Calu3 (cell line): ENCODE measurements around the gene PTPRC. TPM values are rescaled to one million over a fixed set of nuclear protein-coding genes. Genes with fewer than 3 reads are reported as not detected.

Experiments used
- BruUV-seq: library from RNA; stranded (reverse); fragments of 400-500 nt; replicated peaks from 2 replicates; lab custom pipeline; 2021; lab: Mats Ljungman, UMichigan
- CTCF ChIA-PET: fragments of 300-600 bp; sonication (Branson Sonifier 250); formaldehyde crosslinking; loops from one replicate; lab custom pipeline; 2022; ENCODE audit warnings: antibody characterized with exemption; lab: Charles Lee
- DNase-seq: peaks from one replicate; pipeline ENCODE4 v3.0.0; 2022
- H3K27ac Mint-ChIP-seq: one replicate; pipeline ENCODE4 v1.8.0; 2022; ENCODE audit warnings: mixed read lengths; ENCODE audit not compliant: unreplicated experiment
- H3K27me3 Mint-ChIP-seq: one replicate; pipeline ENCODE4 v1.8.0; 2022; ENCODE audit warnings: mixed read lengths; ENCODE audit not compliant: unreplicated experiment
- H3K36me3 Mint-ChIP-seq: one replicate; pipeline ENCODE4 v1.8.0; 2022; ENCODE audit warnings: mild to moderate bottlenecking, moderate library complexity, mixed read lengths; ENCODE audit not compliant: insufficient read depth, unreplicated experiment
- H3K4me1 Mint-ChIP-seq: one replicate; pipeline ENCODE4 v1.8.0; 2022; ENCODE audit warnings: mild to moderate bottlenecking, low read depth, mixed read lengths; ENCODE audit not compliant: unreplicated experiment
- H3K4me3 Mint-ChIP-seq: one replicate; pipeline ENCODE4 v1.8.0; 2022; ENCODE audit warnings: mild to moderate bottlenecking, low read depth, moderate library complexity, mixed read lengths; ENCODE audit not compliant: unreplicated experiment
- H3K9me3 Mint-ChIP-seq: one replicate; pipeline ENCODE4 v1.8.0; 2022; ENCODE audit warnings: low read depth, mixed read lengths; ENCODE audit not compliant: unreplicated experiment
- CTCF ChIP-seq: fragments of 200-600 bp; IDR thresholded peaks from one replicate; pipeline ENCODE4 v1.8.0; 2022; ENCODE audit warnings: antibody characterized with exemption; ENCODE audit not compliant: unreplicated experiment
- intact Hi-C: fragments of 100-400 bp; cut with micrococcal nuclease; formaldehyde crosslinking; loops from one replicate; pipeline ENCODE4 v1.10.0; 2022; ENCODE audit not compliant: unreplicated experiment
- total RNA-seq: library from RNA; stranded (reverse); gene quantifications from 2 replicates; pipeline ENCODE4 v1.2.3, GENCODE V29; 2022

PTPRC gene
- total RNA-seq, 1 experiment from 2014 or later = not detected

GRCh38 chr1:198761859-198762616 is 123.2 kb downstream of the PTPRC start:
- no TSS peak for BruUV-seq
- Mint-ChIP-seq H3K27me3 (no peaks in the 10 kb centered on the region), H3K4me1 (no peaks in the 10 kb centered on the region), H3K4me3 (no peak overlapping the region), H3K9me3 (peaks cover 6% of the 10 kb centered on the region), H3K27ac (no peak overlapping the region), H3K36me3 (no peaks in the 10 kb centered on the region)
- intact Hi-C loops = no loop called here
- CTCF ChIA-PET = no interaction called here
- no peak for DNase-seq
- no peak for TF ChIP-seq CTCF

- TF ChIP-seq CTCF = no peak
- no TSS peak for BruUV-seq
- H3K9me3 Mint-ChIP-seq = peaks cover 6% of the 10 kb centered on the region
- no peak overlapping the region for H3K4me3 Mint-ChIP-seq
- intact Hi-C loops = no loop called here
- H3K27me3 Mint-ChIP-seq = no peaks in the 10 kb centered on the region
- H3K4me1 Mint-ChIP-seq = no peaks in the 10 kb centered on the region
- H3K27ac Mint-ChIP-seq = no peak overlapping the region
- CTCF ChIA-PET = interaction anchor here (0.6 kb wide), 1 partner anchor 235 kb away, joined by 3 read pairs; no protein-coding TSS in a partner anchor
- DNase-seq = no peak
- H3K36me3 Mint-ChIP-seq = no peaks in the 10 kb centered on the region
Measured at GRCh38 chr1:198763298-198763714, 124.5 kb downstream of the PTPRC start.

GRCh38 chr1:198764748-198765147 is 125.9 kb downstream of the PTPRC start:
- CTCF ChIA-PET = interaction anchor here (0.6 to 1.0 kb wide), 2 partner anchors 171 to 801 kb away, joined by 3 read pairs; no protein-coding TSS in a partner anchor
- H3K4me1 Mint-ChIP-seq = no peaks in the 10 kb centered on the region
- H3K27me3 Mint-ChIP-seq = no peaks in the 10 kb centered on the region
- H3K9me3 Mint-ChIP-seq = peaks cover 6% of the 10 kb centered on the region
- no TSS peak for BruUV-seq
- no peak overlapping the region for H3K27ac Mint-ChIP-seq
- H3K4me3 Mint-ChIP-seq = no peak overlapping the region
- no peak for DNase-seq
- H3K36me3 Mint-ChIP-seq = no peaks in the 10 kb centered on the region
- no peak for TF ChIP-seq CTCF
- intact Hi-C loops = no loop called here

GRCh38 chr1:198765416-198765815 is 126.6 kb downstream of the PTPRC start:
- CTCF ChIA-PET = interaction anchor here (0.6 to 1.3 kb wide), 3 partner anchors 170 to 800 kb away, joined by 3 read pairs; no protein-coding TSS in a partner anchor
- intact Hi-C loops = no loop called here

More at GRCh38 chr1:198765416-198765815, 126.6 kb downstream of the PTPRC start:
- Mint-ChIP-seq H3K27me3 (no peaks in the 10 kb centered on the region), H3K4me3 (no peak overlapping the region), H3K36me3 (no peaks in the 10 kb centered on the region), H3K9me3 (peaks cover 6% of the 10 kb centered on the region), H3K27ac (no peak overlapping the region), H3K4me1 (no peaks in the 10 kb centered on the region)
- no peak for TF ChIP-seq CTCF
- DNase-seq = no peak
- no TSS peak for BruUV-seq
